ENCODE measurements around the gene HSDL1. TPM values are rescaled to one million over a fixed set of nuclear protein-coding genes. Genes with fewer than 3 reads are reported as not detected.

The HSDL1 gene
- total RNA-seq, 2 donors from 2014 or later = 6.3 to 8.0 TPM

GRCh38 chr16:84098939-84099338 is 46.0 kb downstream of the HSDL1 start:
- Histone ChIP-seq H3K4me3 (no peak overlapping the region), H3K4me1 (peaks cover 14% of the 10 kb centered on the region), H3K9me3 (no peaks in the 10 kb centered on the region), H3K27me3 (no peaks in the 10 kb centered on the region), H3K27ac (no peak overlapping the region), H3K36me3 (replicated peaks in 1 of 2; ENCODE audit: insufficient read depth in 1 of 2, low read depth in 2 of 2) (peaks cover 0 to 17% of the 10 kb centered on the region in 2 donors)
- DNase-seq = no peak
- intact Hi-C loops (cut with DNase I) = no loop called here
- TF ChIP-seq POLR2A (IDR thresholded peaks at IDR 0.05) (no peak), CTCF (IDR thresholded peaks at IDR 0.05) (no peak)
- no peak for ATAC-seq
- WGBS, 2 donors = 94 to 95% methylated on average over 7 of the region's 7 CpGs

- H3K4me3 ChIP-seq = no peak overlapping the region
- H3K36me3 ChIP-seq (replicated peaks in 1 of 2; ENCODE audit: insufficient read depth in 1 of 2, low read depth in 2 of 2) = peaks cover 10 to 23% of the 10 kb centered on the region in 2 donors
- H3K9me3 ChIP-seq = no peaks in the 10 kb centered on the region
- TF ChIP-seq POLR2A (IDR thresholded peaks at IDR 0.05) = no peak
- TF ChIP-seq CTCF (IDR thresholded peaks at IDR 0.05) = no peak
- peak; percentile 84 for ATAC-seq
- H3K27me3 ChIP-seq = no peaks in the 10 kb centered on the region
- intact Hi-C loops (cut with DNase I) = no loop called here
- H3K27ac ChIP-seq = peak overlapping the region in 1 of 4 donors; percentile 33
- WGBS, 2 donors = 37 to 43% methylated on average over 4 of the region's 4 CpGs
- H3K4me1 ChIP-seq = peaks cover 14% of the 10 kb centered on the region
- peak in 2 of 4 donors; percentile 48 to 53 for DNase-seq
Measured at GRCh38 chr16:84096447-84097005, 48.5 kb downstream of the HSDL1 start.

GRCh38 chr16:84095466-84095865 is 49.5 kb downstream of the HSDL1 start:
- WGBS, 2 donors = 94 to 95% methylated on average over 14 of the region's 14 CpGs
- ATAC-seq = no peak
- H3K4me1 ChIP-seq = peaks cover 14% of the 10 kb centered on the region
- no peaks in the 10 kb centered on the region for H3K9me3 ChIP-seq
- TF ChIP-seq CTCF (IDR thresholded peaks at IDR 0.05) = no peak
- no peak for TF ChIP-seq POLR2A (IDR thresholded peaks at IDR 0.05)
- no peak overlapping the region for H3K27ac ChIP-seq
- intact Hi-C loops (cut with DNase I) = no loop called here
- H3K27me3 ChIP-seq = no peaks in the 10 kb centered on the region
- DNase-seq = no peak
- no peak overlapping the region for H3K4me3 ChIP-seq
- H3K36me3 ChIP-seq (replicated peaks in 1 of 2; ENCODE audit: insufficient read depth in 1 of 2, low read depth in 2 of 2) = peaks cover 10 to 29% of the 10 kb centered on the region in 2 donors

GRCh38 chr16:84093879-84094270 is 51.1 kb downstream of the HSDL1 start:
- peaks cover 14% of the 10 kb centered on the region for H3K4me1 ChIP-seq
- ATAC-seq (no peak), DNase-seq (no peak)
- no peak overlapping the region for H3K4me3 ChIP-seq
- H3K27me3 ChIP-seq = no peaks in the 10 kb centered on the region
- WGBS, 2 donors = 97 to 98% methylated on average over 4 of the region's 4 CpGs
- peaks cover 10 to 38% of the 10 kb centered on the region in 2 donors for H3K36me3 ChIP-seq (replicated peaks in 1 of 2; ENCODE audit: insufficient read depth in 1 of 2, low read depth in 2 of 2)
- TF ChIP-seq POLR2A (IDR thresholded peaks at IDR 0.05) (no peak), CTCF (IDR thresholded peaks at IDR 0.05) (no peak)
- H3K9me3 ChIP-seq = no peaks in the 10 kb centered on the region
- intact Hi-C loops (cut with DNase I) = no loop called here
- no peak overlapping the region for H3K27ac ChIP-seq

All from body of pancreas (tissue), 4 donors.